ENCODE results near the gene KCTD13. TPM values are rescaled to one million over a fixed set of nuclear protein-coding genes. Genes with fewer than 3 reads are reported as not detected.
A peak's percentile ranks its signal among the peaks of the same experiment; 100 is the strongest.

The KCTD13 gene
- total and polyA plus RNA-seq, 4 donors: 11.0 to 79.2 (median 39.8) TPM

DNA sequence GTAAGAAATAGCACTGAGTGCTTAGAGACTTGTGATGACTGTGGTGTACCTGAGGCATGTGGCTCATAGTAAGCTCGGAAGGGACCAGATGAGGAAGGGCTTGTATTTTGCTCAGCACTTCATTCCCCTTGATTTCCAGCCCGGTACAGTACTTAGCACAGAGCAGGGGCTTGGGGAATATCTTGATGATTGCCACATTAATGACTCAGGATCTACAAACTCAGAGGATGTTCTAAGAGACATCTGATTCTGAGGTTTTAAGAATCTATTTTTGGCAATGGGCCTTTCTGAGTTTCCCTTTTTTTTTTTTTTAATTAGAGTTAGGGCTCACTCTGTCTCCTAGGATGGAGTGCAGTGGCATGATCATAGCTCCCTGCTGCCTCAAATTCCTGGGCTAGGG lies 16.6 kb downstream of the KCTD13 start:
- peaks cover 63% of the 10 kb centered on the region for H3K36me3 ChIP-seq (ENCODE audit: control insufficient read depth, insufficient read depth, low read length)
- no CpG with 5 or more reads among the region's 2 CpGs for WGBS (ENCODE audit: insufficient coverage)
- H3K27me3 ChIP-seq (ENCODE audit: control insufficient read depth, insufficient read depth, low read length): no peaks in the 10 kb centered on the region
- H3K4me1 ChIP-seq (ENCODE audit: control insufficient read depth, insufficient read depth, low read length): no peaks in the 10 kb centered on the region
- no peak overlapping the region for H3K4me3 ChIP-seq (ENCODE audit: low read depth, low read length)
- no peaks in the 10 kb centered on the region for H3K9me3 ChIP-seq (ENCODE audit: control insufficient read depth, insufficient read depth, low read length)
- DNase-seq (ENCODE audit: low read depth in 4 of 6, low spot score in 6 of 6): no peak
- H3K27ac ChIP-seq (ENCODE audit: low read depth, low read length): no peak overlapping the region

DNA sequence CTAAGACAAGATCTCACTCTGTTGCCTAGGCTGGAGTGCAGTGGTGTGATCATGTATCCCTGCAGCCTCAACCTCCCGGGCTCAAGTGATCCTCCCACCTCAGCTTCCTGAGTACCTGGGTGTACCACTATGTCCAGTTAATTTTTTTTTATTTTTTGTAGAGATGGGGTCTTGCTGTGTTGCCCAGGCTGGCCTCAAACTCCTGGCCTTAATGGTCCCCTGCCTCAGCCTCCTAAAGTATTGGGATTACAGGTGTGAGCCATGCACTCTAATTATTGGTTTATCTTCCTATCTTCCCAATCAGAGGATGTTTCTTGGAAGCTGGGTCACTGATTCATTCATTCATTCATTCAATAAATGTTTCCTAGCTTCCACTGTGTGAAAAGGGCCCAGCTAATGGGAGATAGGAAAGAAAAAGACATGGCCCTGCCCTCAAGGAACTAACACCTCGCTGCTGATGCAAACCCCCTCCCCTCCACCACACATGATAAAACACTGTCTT lies 17.3 kb downstream of the KCTD13 start:
- no peaks in the 10 kb centered on the region for H3K9me3 ChIP-seq (ENCODE audit: control insufficient read depth, insufficient read depth, low read length)
- H3K4me1 ChIP-seq (ENCODE audit: control insufficient read depth, insufficient read depth, low read length): no peaks in the 10 kb centered on the region
- no peak overlapping the region for H3K27ac ChIP-seq (ENCODE audit: low read depth, low read length)
- H3K4me3 ChIP-seq (ENCODE audit: low read depth, low read length): no peak overlapping the region
- H3K27me3 ChIP-seq (ENCODE audit: control insufficient read depth, insufficient read depth, low read length): no peaks in the 10 kb centered on the region
- no CpG with 5 or more reads among the region's 2 CpGs for WGBS (ENCODE audit: insufficient coverage)
- no peak for DNase-seq (ENCODE audit: low read depth in 4 of 6, low spot score in 6 of 6)
- H3K36me3 ChIP-seq (ENCODE audit: control insufficient read depth, insufficient read depth, low read length): peaks cover 56% of the 10 kb centered on the region

DNA sequence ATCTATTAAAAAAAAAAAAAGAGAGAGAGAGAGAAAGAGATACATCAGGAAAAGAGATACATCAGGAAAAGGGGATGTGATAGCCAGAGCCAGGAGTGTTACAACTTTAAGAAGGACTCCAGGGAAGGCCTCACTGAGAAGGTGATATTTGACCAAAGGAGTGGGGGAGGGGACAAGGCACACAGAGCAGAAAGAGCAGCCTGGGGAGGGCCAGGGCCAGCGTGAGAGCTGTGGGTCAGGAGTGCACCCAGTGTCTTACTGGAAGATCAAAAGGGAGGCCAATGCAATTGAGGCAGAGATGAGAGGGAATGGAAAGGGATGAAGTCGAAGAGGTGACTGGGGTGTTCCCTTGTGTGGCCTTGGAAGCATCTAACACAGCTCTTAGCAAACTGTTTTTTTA lies 18.1 kb downstream of the KCTD13 start:
- no peak for DNase-seq (ENCODE audit: low read depth in 4 of 6, low spot score in 6 of 6)
- Histone ChIP-seq H3K4me3 (ENCODE audit: low read depth, low read length) (no peak overlapping the region), H3K9me3 (ENCODE audit: control insufficient read depth, insufficient read depth, low read length) (no peaks in the 10 kb centered on the region)

GRCh38 chr16:29906520-29907244 lies 19.3 kb downstream of the KCTD13 start:
- no peak overlapping the region for H3K27ac ChIP-seq (ENCODE audit: low read depth, low read length)
- no peak overlapping the region for H3K4me3 ChIP-seq (ENCODE audit: low read depth, low read length)

More for the DNA sequence above, 18.1 kb downstream of the KCTD13 start:
- Histone ChIP-seq H3K27me3 (ENCODE audit: control insufficient read depth, insufficient read depth, low read length) (no peaks in the 10 kb centered on the region), H3K27ac (ENCODE audit: low read depth, low read length) (no peak overlapping the region), H3K4me1 (ENCODE audit: control insufficient read depth, insufficient read depth, low read length) (no peaks in the 10 kb centered on the region), H3K36me3 (ENCODE audit: control insufficient read depth, insufficient read depth, low read length) (peaks cover 52% of the 10 kb centered on the region)
- whole genome bisulfite sequencing (ENCODE audit: insufficient coverage): 44% methylated on average over 1 of the region's 2 CpGs

DNA sequence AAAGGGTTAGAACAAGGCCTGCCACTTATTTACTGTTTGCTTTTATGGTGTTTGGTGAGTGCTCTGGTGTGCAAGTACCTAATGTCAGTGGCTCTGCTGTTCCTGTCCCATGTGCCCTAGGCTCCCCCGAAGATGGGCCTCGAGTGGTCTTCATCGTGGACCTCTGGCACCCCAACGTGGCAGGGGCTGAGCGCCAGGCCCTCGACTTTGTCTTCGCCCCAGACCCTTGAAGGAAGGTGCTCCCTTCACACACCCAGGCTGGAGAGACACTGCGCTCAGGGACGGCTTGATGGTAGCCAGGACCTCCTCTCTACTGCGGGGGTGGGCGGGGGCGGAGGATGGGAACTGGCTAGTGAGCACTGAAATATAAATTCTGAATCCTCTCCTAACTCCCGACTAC lies 20.4 kb downstream of the KCTD13 start:
- Histone ChIP-seq H3K27ac (ENCODE audit: low read depth, low read length) (no peak overlapping the region), H3K4me1 (ENCODE audit: control insufficient read depth, insufficient read depth, low read length) (peaks cover 12% of the 10 kb centered on the region), H3K27me3 (ENCODE audit: control insufficient read depth, insufficient read depth, low read length) (no peaks in the 10 kb centered on the region), H3K36me3 (ENCODE audit: control insufficient read depth, insufficient read depth, low read length) (peaks cover 40% of the 10 kb centered on the region), H3K9me3 (ENCODE audit: control insufficient read depth, insufficient read depth, low read length) (no peaks in the 10 kb centered on the region), H3K4me3 (ENCODE audit: low read depth, low read length) (no peak overlapping the region)
- 91% methylated on average over 11 of the region's 13 CpGs for WGBS (ENCODE audit: insufficient coverage)
- DNase-seq (ENCODE audit: low read depth in 4 of 6, low spot score in 6 of 6): no peak

More at GRCh38 chr16:29906520-29907244, 19.3 kb downstream of the KCTD13 start:
- 80% methylated on average over 23 of the region's 23 CpGs for WGBS (ENCODE audit: insufficient coverage)
- DNase-seq (ENCODE audit: low read depth in 4 of 6, low spot score in 6 of 6): no peak
- H3K9me3 ChIP-seq (ENCODE audit: control insufficient read depth, insufficient read depth, low read length): no peaks in the 10 kb centered on the region
- H3K4me1 ChIP-seq (ENCODE audit: control insufficient read depth, insufficient read depth, low read length): peaks cover 2% of the 10 kb centered on the region
- H3K36me3 ChIP-seq (ENCODE audit: control insufficient read depth, insufficient read depth, low read length): peaks cover 47% of the 10 kb centered on the region
- no peaks in the 10 kb centered on the region for H3K27me3 ChIP-seq (ENCODE audit: control insufficient read depth, insufficient read depth, low read length)

DNA sequence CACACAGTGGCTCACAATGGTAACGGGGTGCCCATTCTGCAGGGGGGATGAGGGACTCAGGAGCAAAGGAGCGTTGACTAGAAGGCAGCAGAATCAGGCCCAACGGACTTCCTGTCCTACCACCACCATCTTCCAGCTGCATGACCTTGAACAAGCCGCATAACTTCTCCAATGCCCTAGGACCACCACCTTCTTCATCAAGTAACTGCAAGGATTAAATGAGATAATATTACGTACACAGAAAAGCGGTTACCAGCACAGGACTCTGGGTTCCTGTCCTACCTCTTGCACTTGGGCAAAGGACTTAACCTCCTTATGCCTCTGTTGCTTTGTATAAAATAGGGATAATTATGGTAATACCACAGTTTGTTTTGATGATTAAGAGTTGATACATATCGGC lies 21.1 kb downstream of the KCTD13 start:
- no peak for DNase-seq (ENCODE audit: low read depth in 4 of 6, low spot score in 6 of 6)
- Histone ChIP-seq H3K36me3 (ENCODE audit: control insufficient read depth, insufficient read depth, low read length) (peaks cover 36% of the 10 kb centered on the region), H3K27ac (ENCODE audit: low read depth, low read length) (no peak overlapping the region), H3K9me3 (ENCODE audit: control insufficient read depth, insufficient read depth, low read length) (no peaks in the 10 kb centered on the region), H3K27me3 (ENCODE audit: control insufficient read depth, insufficient read depth, low read length) (no peaks in the 10 kb centered on the region), H3K4me1 (ENCODE audit: control insufficient read depth, insufficient read depth, low read length) (peaks cover 17% of the 10 kb centered on the region), H3K4me3 (ENCODE audit: low read depth, low read length) (no peak overlapping the region)
- WGBS (ENCODE audit: insufficient coverage): 83% methylated on average over 1 of the region's 7 CpGs

GRCh38 chr16:29903590-29903989 lies 22.4 kb downstream of the KCTD13 start:
- no peak overlapping the region for H3K4me3 ChIP-seq (ENCODE audit: low read depth, low read length)
- no peaks in the 10 kb centered on the region for H3K9me3 ChIP-seq (ENCODE audit: control insufficient read depth, insufficient read depth, low read length)
- 59% methylated on average over 3 of the region's 4 CpGs for WGBS (ENCODE audit: insufficient coverage)
- H3K36me3 ChIP-seq (ENCODE audit: control insufficient read depth, insufficient read depth, low read length): peaks cover 36% of the 10 kb centered on the region
- peaks cover 5% of the 10 kb centered on the region for H3K27me3 ChIP-seq (ENCODE audit: control insufficient read depth, insufficient read depth, low read length)
- H3K27ac ChIP-seq (ENCODE audit: low read depth, low read length): no peak overlapping the region
- DNase-seq (ENCODE audit: low read depth in 4 of 6, low spot score in 6 of 6): no peak
- H3K4me1 ChIP-seq (ENCODE audit: control insufficient read depth, insufficient read depth, low read length): peaks cover 30% of the 10 kb centered on the region

DNA sequence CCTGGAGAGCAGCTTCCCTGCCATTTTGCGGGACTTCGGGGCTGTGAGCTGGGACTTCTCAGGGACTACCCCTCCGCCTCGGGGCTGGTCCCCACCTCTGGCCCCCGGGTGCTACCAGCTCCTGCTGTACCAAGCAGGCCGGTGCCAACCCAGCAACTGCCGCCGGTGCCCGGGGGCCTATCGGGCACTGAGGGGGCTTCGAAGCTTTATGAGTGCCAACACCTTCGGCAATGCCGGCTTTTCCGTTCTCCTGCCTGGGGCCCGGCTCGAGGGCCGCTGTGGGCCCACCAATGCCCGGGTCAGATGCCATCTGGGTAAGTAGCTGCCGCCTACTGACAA lies 24.4 kb downstream of the KCTD13 start:
- peaks cover 44% of the 10 kb centered on the region for H3K4me1 ChIP-seq (ENCODE audit: control insufficient read depth, insufficient read depth, low read length)
- DNase-seq (ENCODE audit: low read depth in 4 of 6, low spot score in 6 of 6): no peak
- 86% methylated on average over 19 of the region's 19 CpGs for WGBS (ENCODE audit: insufficient coverage)
- peaks cover 22% of the 10 kb centered on the region for H3K36me3 ChIP-seq (ENCODE audit: control insufficient read depth, insufficient read depth, low read length)
- no peak overlapping the region for H3K27ac ChIP-seq (ENCODE audit: low read depth, low read length)
- H3K9me3 ChIP-seq (ENCODE audit: control insufficient read depth, insufficient read depth, low read length): no peaks in the 10 kb centered on the region
- H3K4me3 ChIP-seq (ENCODE audit: low read depth, low read length): peak overlapping the region; percentile 35
- peaks cover 12% of the 10 kb centered on the region for H3K27me3 ChIP-seq (ENCODE audit: control insufficient read depth, insufficient read depth, low read length)

DNA sequence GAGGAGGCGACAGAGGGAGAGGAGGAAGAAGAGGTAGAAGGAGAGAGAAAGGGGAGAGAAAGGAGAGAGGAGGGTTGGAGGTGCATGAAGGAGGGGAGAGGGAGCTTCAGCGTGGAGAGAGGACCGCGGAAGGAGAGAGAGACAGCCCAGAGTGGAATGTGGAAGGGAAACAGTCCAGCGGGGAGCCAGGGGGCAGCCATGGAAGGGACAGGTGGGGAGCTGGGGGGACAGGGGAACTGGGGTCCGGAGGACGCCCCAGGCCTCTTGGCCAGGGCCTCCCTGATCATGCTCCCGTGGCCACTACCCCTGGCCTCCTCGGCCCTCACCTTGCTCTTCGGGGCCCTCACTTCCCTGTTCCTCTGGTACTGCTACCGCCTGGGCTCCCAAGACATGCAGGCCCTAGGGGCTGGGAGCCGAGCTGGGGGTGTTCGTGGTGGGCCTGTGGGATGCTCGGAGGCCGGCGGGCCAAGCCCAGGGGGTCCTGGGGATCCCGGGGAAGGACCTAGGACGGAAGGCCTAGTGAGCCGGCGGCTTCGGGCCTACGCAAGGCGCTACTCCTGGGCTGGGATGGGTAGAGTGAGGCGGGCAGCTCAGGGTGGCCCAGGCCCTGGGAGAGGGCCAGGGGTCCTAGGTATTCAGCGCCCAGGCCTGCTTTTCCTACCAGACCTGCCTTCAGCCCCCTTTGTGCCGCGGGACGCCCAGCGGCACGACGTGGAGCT lies 25.0 kb downstream of the KCTD13 start:
- Histone ChIP-seq H3K9me3 (ENCODE audit: control insufficient read depth, insufficient read depth, low read length) (no peaks in the 10 kb centered on the region), H3K4me3 (ENCODE audit: low read depth, low read length) (peak overlapping the region; percentile 35), H3K4me1 (ENCODE audit: control insufficient read depth, insufficient read depth, low read length) (peaks cover 44% of the 10 kb centered on the region), H3K27me3 (ENCODE audit: control insufficient read depth, insufficient read depth, low read length) (peaks cover 12% of the 10 kb centered on the region), H3K27ac (ENCODE audit: low read depth, low read length) (no peak overlapping the region), H3K36me3 (ENCODE audit: control insufficient read depth, insufficient read depth, low read length) (peaks cover 17% of the 10 kb centered on the region)
- WGBS (ENCODE audit: insufficient coverage): 46% methylated on average over 31 of the region's 31 CpGs
- no peak for DNase-seq (ENCODE audit: low read depth in 4 of 6, low spot score in 6 of 6)

Measured in spinal cord (tissue), 10 donors.